RWPE2 (cell line): ENCODE data around the gene TRPC4AP.

ENCODE experiments used
- ATAC-seq: fragments of 200-7000 bp; cut with Tn5 transposase; 3 replicates; pipeline ENCODE4 v1.9.1; 2021; ENCODE audit warnings: low read depth
- DNase-seq: peaks from one replicate; pipeline ENCODE4 v3.0.0-alpha.2; 2020; ENCODE audit warnings: low spot score
- H3K27ac ChIP-seq: fragments of 450-650 bp; 2 replicates; pipeline ENCODE4 v1.5.1; 2017; ENCODE audit warnings: mild to moderate bottlenecking; ENCODE audit not compliant: poor library complexity, severe bottlenecking
- H3K27me3 ChIP-seq: fragments of 250-450 bp; sonication (Bioruptor Pico); 2 replicates; pipeline ENCODE4 v1.5.1; 2021; ENCODE audit warnings: mild to moderate bottlenecking, moderate library complexity; ENCODE audit not compliant: insufficient read depth, poor library complexity, severe bottlenecking
- H3K36me3 ChIP-seq: fragments of 250-450 bp; sonication (Bioruptor Pico); 2 replicates; pipeline ENCODE4 v1.5.1; 2020; ENCODE audit warnings: low read depth, mild to moderate bottlenecking, moderate library complexity
- H3K4me1 ChIP-seq: fragments of 250-450 bp; sonication (Bioruptor Pico); 2 replicates; pipeline ENCODE4 v1.5.1; 2021; ENCODE audit warnings: mild to moderate bottlenecking, moderate library complexity; ENCODE audit not compliant: insufficient read depth, poor library complexity, severe bottlenecking
- H3K4me3 ChIP-seq: fragments of 250-450 bp; sonication (Bioruptor Pico); 2 replicates; pipeline ENCODE4 v1.5.1; 2021; ENCODE audit warnings: mild to moderate bottlenecking, moderate library complexity; ENCODE audit not compliant: severe bottlenecking
- H3K9me3 ChIP-seq: fragments of 250-450 bp; sonication (Bioruptor Pico); 2 replicates; pipeline ENCODE4 v1.5.1; 2021; ENCODE audit warnings: mild to moderate bottlenecking, moderate library complexity; ENCODE audit not compliant: severe bottlenecking
- CTCF ChIP-seq: fragments of 450-650 bp; IDR thresholded peaks from one replicate; pipeline ENCODE4 v1.5.1; 2017; ENCODE audit warnings: mild to moderate bottlenecking, moderate library complexity; ENCODE audit not compliant: poor library complexity, severe bottlenecking

Gene TRPC4AP

DNA sequence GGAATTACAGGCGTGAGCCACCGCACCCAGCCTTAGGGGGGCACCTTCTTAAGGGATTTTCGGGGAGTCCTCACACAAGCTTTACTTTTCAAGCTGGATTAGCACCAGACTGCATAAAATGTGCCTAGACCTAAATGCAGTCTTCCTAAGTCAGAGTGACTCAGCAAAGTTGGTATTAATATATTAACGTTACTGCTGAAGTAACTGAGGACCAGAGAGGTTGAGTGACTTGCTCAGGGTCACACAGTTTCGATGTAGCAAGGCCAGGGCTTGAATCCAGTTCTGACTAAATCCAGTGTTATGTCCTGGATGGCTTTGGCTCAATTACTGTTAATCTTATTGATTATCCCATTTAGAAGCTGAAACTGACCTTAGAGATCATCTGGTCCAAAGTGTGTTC is 41.1 kb upstream of the TRPC4AP start:
- peaks cover 80% of the 10 kb centered on the region for H3K36me3 ChIP-seq
- TF ChIP-seq CTCF = no peak
- ATAC-seq (no peak), DNase-seq (no peak)
- H3K4me1 ChIP-seq = peaks cover 15% of the 10 kb centered on the region
- no peak overlapping the region for H3K27ac ChIP-seq
- no peaks in the 10 kb centered on the region for H3K9me3 ChIP-seq
- H3K27me3 ChIP-seq = no peaks in the 10 kb centered on the region
- H3K4me3 ChIP-seq = no peak overlapping the region

DNA sequence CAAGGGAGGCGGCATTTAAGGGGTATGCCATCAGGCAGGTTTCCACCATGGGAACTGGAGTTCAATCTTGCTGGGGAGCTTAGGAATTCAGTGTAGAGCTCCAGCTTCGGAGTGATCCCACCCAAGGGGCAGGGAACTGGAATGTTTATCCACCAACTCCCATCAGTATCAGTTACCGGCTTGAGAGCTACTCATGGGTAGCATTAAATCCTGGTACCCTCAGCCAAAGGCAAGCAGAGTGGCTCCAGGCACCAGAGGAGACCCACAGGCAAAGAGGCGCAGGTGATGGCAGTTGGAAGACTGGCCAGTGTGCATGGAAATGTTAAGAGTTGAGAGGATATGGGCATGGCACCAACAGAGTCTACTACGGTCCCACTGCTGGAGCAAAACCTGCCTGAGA is 40.4 kb upstream of the TRPC4AP start:
- no peak for DNase-seq

DNA sequence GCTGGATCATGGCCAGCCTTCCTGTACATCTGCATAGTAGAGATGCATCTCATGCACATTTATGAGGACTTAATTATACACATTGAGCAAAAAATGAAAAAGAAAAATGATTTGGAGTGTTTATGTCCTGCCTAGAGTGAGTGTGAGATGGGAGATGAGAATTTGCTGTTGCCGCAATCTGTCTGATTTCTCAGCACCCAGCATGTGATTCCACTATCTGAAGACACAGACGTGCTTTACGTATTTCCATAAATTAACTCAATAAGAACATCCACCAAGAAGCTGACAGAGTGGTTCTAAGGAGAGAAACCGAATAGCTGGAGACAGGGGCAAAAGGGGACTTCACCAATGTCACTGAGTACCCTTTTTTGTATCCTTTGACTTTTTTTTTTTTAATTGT is 39.3 kb upstream of the TRPC4AP start:
- Histone ChIP-seq H3K4me1 (peaks cover 18% of the 10 kb centered on the region), H3K27me3 (no peaks in the 10 kb centered on the region), H3K4me3 (no peak overlapping the region), H3K27ac (no peak overlapping the region), H3K9me3 (no peaks in the 10 kb centered on the region), H3K36me3 (peaks cover 81% of the 10 kb centered on the region)
- DNase-seq = no peak
- TF ChIP-seq CTCF = no peak
- no peak for ATAC-seq

More for the DNA sequence above, 40.4 kb upstream of the TRPC4AP start:
- no peak for TF ChIP-seq CTCF
- no peak for ATAC-seq
- Histone ChIP-seq H3K27ac (no peak overlapping the region), H3K36me3 (peaks cover 81% of the 10 kb centered on the region), H3K4me1 (peaks cover 18% of the 10 kb centered on the region), H3K27me3 (no peaks in the 10 kb centered on the region), H3K4me3 (no peak overlapping the region), H3K9me3 (no peaks in the 10 kb centered on the region)

DNA sequence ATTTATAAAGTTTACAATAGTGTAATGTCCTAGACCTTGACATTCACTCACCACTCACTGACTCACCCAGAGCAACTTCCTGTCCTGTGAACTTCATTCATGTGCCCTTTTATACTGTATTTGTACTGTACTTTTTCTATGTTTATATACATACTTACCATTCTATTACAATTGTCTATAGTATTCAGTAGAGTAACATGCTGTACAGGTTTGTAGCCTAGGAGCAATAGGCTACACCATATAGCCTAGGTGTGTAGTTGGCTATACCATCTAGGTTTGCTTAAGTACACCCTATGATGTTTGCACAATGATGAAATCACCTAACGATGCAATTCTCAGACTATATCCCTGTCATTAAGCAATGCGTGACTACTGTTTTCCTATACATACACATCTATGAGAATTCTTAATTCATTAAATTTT is 37.1 kb upstream of the TRPC4AP start:
- Histone ChIP-seq H3K36me3 (peaks cover 82% of the 10 kb centered on the region), H3K27ac (peak overlapping the region; percentile 54), H3K9me3 (no peaks in the 10 kb centered on the region), H3K27me3 (no peaks in the 10 kb centered on the region), H3K4me3 (no peak overlapping the region), H3K4me1 (peaks cover 18% of the 10 kb centered on the region)
- no peak for TF ChIP-seq CTCF
- DNase-seq (peak; percentile 36), ATAC-seq (peak; percentile 94)

GRCh38 chr20:35125753-35126152 is 33.1 kb upstream of the TRPC4AP start:
- peaks cover 18% of the 10 kb centered on the region for H3K4me1 ChIP-seq
- H3K27me3 ChIP-seq = no peaks in the 10 kb centered on the region
- H3K4me3 ChIP-seq = no peak overlapping the region
- no peaks in the 10 kb centered on the region for H3K9me3 ChIP-seq
- DNase-seq (peak; percentile 29), ATAC-seq (no peak)
- peaks cover 91% of the 10 kb centered on the region for H3K36me3 ChIP-seq
- TF ChIP-seq CTCF = no peak
- H3K27ac ChIP-seq = no peak overlapping the region
